ENCODE data around the gene SERPINB13. TPM values are rescaled to one million over a fixed set of nuclear protein-coding genes. Genes with fewer than 3 reads are reported as not detected.

SERPINB13 gene
- total and polyA plus RNA-seq, 7 donors: 0.01 to 1.8 TPM; not detected in 5

- TF ChIP-seq POLR2AphosphoS5 (IDR thresholded peaks at IDR 0.05) (no peak), CTCF (IDR thresholded peaks at IDR 0.05) (no peak), EP300 (IDR thresholded peaks at IDR 0.05) (no peak), POLR2A (IDR thresholded peaks at IDR 0.05) (no peak)
- H3K9me3 ChIP-seq: no peaks in the 10 kb centered on the region
- WGBS, 2 donors: 34 to 56% methylated on average over 1 of the region's 1 CpG
- no peak for DNase-seq
- intact Hi-C loops (cut with DNase I): no loop called here
- no peak overlapping the region for H3K27ac ChIP-seq
- H3K4me1 ChIP-seq: peaks cover 0 to 20% (median 9%) of the 10 kb centered on the region in 4 donors
- H3K4me3 ChIP-seq: no peak overlapping the region
- H3K27me3 ChIP-seq: no peaks in the 10 kb centered on the region
- no peaks in the 10 kb centered on the region for H3K36me3 ChIP-seq
These were observed 16.2 kb downstream of the SERPINB13 start for GRCh38 chr18:63603355-63603754.

GRCh38 chr18:63603772-63604171 is 16.6 kb downstream of the SERPINB13 start:
- WGBS, 2 donors: 0 to 1% methylated on average over 1 of the region's 1 CpG
- Histone ChIP-seq H3K4me3 (no peak overlapping the region), H3K9me3 (no peaks in the 10 kb centered on the region), H3K27me3 (no peaks in the 10 kb centered on the region), H3K4me1 (peaks cover 0 to 20% (median 9%) of the 10 kb centered on the region in 4 donors), H3K27ac (no peak overlapping the region), H3K36me3 (no peaks in the 10 kb centered on the region)
- TF ChIP-seq POLR2A (IDR thresholded peaks at IDR 0.05) (no peak), EP300 (IDR thresholded peaks at IDR 0.05) (no peak), CTCF (IDR thresholded peaks at IDR 0.05) (no peak), POLR2AphosphoS5 (IDR thresholded peaks at IDR 0.05) (no peak)
- intact Hi-C loops (cut with DNase I): no loop called here
- DNase-seq: no peak

- TF ChIP-seq CTCF (IDR thresholded peaks at IDR 0.05) (no peak), POLR2A (IDR thresholded peaks at IDR 0.05) (no peak), POLR2AphosphoS5 (IDR thresholded peaks at IDR 0.05) (no peak), EP300 (IDR thresholded peaks at IDR 0.05) (no peak)
- H3K9me3 ChIP-seq: no peaks in the 10 kb centered on the region
- no peak for DNase-seq
- WGBS, 2 donors: 38 to 68% methylated on average over 4 of the region's 4 CpGs
- H3K4me3 ChIP-seq: no peak overlapping the region
- no peaks in the 10 kb centered on the region for H3K36me3 ChIP-seq
- intact Hi-C loops (cut with DNase I): no loop called here
- H3K27ac ChIP-seq: peak overlapping the region in 1 of 4 donors; percentile 42
- no peaks in the 10 kb centered on the region for H3K27me3 ChIP-seq
- peaks cover 0 to 20% (median 9%) of the 10 kb centered on the region in 4 donors for H3K4me1 ChIP-seq
These were observed 17.8 kb downstream of the SERPINB13 start for GRCh38 chr18:63604791-63605567.

GRCh38 chr18:63606526-63606925 is 19.4 kb downstream of the SERPINB13 start:
- no peaks in the 10 kb centered on the region for H3K36me3 ChIP-seq
- peaks cover 0 to 20% (median 9%) of the 10 kb centered on the region in 4 donors for H3K4me1 ChIP-seq
- no peak overlapping the region for H3K4me3 ChIP-seq
- H3K27me3 ChIP-seq: no peaks in the 10 kb centered on the region
- 83 to 84% methylated on average over 3 of the region's 3 CpGs for WGBS, 2 donors
- peak overlapping the region in 2 of 4 donors; percentile 27 to 42 for H3K27ac ChIP-seq
- H3K9me3 ChIP-seq: no peaks in the 10 kb centered on the region
- DNase-seq: no peak
- intact Hi-C loops (cut with DNase I): no loop called here
- TF ChIP-seq POLR2AphosphoS5 (IDR thresholded peaks at IDR 0.05) (no peak), CTCF (IDR thresholded peaks at IDR 0.05) (no peak), POLR2A (IDR thresholded peaks at IDR 0.05) (no peak), EP300 (IDR thresholded peaks at IDR 0.05) (no peak)

All from sigmoid colon (tissue), 7 donors.